ENCODE results near the gene YPEL2. TPM values are rescaled to one million over a fixed set of nuclear protein-coding genes. Genes with fewer than 3 reads are reported as not detected.

The YPEL2 gene
- total RNA-seq, 2 donors from 2014 or later, result 26.7 to 27.0 TPM

DNA sequence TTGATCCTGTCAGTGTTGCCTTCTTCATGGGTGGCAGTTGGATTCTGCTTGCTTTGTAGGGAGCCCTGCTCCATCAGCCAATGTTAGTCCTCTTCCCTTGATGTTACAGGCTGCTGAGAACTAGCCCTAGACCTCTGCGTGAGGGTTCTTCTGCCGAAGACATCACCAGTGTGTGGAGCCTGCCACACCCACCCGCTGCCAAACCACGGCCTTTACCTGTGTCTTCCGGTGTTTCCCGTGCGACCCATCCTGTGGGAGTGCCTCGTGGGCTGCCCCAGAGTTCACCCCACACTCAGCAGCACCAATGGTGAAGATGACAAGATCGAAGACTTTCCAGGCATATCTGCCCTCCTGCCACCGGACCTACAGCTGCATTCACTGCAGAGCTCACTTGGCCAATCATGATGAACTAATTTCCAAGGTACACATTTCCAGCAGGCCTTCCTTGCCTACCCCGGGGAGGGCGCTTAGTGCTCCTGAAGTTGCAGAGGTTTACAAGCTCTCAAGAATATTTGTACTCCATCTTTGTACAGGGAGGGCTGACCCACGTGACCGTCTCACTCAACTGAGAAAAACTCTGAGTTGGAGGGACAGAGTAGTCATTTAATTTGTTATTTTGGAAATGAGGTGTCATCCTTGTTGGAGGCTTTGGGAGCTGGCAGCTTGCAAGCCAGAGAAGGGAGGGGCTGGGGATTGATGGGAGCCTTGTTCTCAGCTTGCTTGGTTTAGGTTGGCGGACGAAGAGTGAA, 21.8 kb downstream of the YPEL2 start:
- Histone ChIP-seq H3K4me3 (no peak overlapping the region), H3K4me1 (peaks cover 46% of the 10 kb centered on the region), H3K27me3 (no peaks in the 10 kb centered on the region), H3K36me3 (replicated peaks in 1 of 2; ENCODE audit: insufficient read depth in 1 of 2, low read depth in 2 of 2) (no peaks in the 10 kb centered on the region), H3K9me3 (no peaks in the 10 kb centered on the region), H3K27ac (peak overlapping the region in 2 of 4 donors; percentile 17 to 27)
- intact Hi-C loops (cut with DNase I), result no loop called here
- ATAC-seq, result no peak
- no peak for DNase-seq
- 84 to 93% methylated on average over 15 to 16 of the region's 16 CpGs for WGBS, 2 donors
- TF ChIP-seq POLR2A (IDR thresholded peaks at IDR 0.05), result no peak
- TF ChIP-seq, protein P1, sequence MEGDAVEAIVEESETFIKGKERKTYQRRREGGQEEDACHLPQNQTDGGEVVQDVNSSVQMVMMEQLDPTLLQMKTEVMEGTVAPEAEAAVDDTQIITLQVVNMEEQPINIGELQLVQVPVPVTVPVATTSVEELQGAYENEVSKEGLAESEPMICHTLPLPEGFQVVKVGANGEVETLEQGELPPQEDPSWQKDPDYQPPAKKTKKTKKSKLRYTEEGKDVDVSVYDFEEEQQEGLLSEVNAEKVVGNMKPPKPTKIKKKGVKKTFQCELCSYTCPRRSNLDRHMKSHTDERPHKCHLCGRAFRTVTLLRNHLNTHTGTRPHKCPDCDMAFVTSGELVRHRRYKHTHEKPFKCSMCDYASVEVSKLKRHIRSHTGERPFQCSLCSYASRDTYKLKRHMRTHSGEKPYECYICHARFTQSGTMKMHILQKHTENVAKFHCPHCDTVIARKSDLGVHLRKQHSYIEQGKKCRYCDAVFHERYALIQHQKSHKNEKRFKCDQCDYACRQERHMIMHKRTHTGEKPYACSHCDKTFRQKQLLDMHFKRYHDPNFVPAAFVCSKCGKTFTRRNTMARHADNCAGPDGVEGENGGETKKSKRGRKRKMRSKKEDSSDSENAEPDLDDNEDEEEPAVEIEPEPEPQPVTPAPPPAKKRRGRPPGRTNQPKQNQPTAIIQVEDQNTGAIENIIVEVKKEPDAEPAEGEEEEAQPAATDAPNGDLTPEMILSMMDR (IDR thresholded peaks at IDR 0.05), result no peak

DNA sequence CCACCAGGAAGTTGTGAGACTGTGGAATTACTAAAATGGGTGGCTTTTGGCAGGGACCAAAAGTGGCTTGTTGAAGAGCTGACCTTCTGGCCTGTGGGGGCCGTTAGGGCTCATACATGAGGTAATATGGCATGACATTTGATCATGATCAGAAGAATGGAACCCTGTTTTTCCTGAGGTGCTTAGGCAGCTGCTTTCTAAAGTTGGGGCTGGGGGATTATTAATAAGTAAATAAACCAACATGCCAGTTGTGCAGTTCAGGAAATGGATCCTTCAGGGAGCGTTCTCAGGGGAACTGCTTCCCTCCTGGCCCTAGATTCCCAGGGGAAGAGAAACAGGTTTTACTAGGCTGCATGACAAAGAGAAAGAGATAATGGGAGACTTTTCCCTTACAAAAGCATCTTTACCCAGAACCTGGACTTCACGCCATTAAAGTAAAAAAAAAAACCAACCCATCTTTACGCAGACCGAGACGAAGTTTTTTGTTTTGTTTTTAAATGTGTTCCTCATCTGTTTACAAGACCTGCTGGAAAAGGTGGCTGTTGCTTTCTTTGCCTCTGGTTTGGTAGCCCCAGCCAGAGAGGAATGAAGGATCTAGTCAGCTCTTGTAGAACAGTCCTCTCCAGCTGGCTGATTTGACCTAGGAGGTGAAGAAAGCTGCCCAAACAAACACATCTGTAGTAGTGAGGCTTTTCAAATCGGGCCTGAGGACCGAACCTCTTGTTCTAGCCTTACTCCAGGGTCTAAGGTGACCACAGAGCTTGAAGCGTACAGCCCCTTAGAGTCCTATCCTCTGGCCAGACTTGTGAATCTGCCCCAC, 22.7 kb downstream of the YPEL2 start:
- Histone ChIP-seq H3K9me3 (no peaks in the 10 kb centered on the region), H3K4me3 (no peak overlapping the region), H3K4me1 (peaks cover 46% of the 10 kb centered on the region), H3K27me3 (no peaks in the 10 kb centered on the region), H3K27ac (peak overlapping the region in 2 of 4 donors; percentile 15 to 27), H3K36me3 (replicated peaks in 1 of 2; ENCODE audit: insufficient read depth in 1 of 2, low read depth in 2 of 2) (no peaks in the 10 kb centered on the region)
- no peak for ATAC-seq
- intact Hi-C loops (cut with DNase I), result no loop called here
- TF ChIP-seq POLR2A (IDR thresholded peaks at IDR 0.05), result no peak
- TF ChIP-seq, protein P1 (IDR thresholded peaks at IDR 0.05), result no peak
- no peak for DNase-seq
- 65 to 73% methylated on average over 9 of the region's 9 CpGs for WGBS, 2 donors

DNA sequence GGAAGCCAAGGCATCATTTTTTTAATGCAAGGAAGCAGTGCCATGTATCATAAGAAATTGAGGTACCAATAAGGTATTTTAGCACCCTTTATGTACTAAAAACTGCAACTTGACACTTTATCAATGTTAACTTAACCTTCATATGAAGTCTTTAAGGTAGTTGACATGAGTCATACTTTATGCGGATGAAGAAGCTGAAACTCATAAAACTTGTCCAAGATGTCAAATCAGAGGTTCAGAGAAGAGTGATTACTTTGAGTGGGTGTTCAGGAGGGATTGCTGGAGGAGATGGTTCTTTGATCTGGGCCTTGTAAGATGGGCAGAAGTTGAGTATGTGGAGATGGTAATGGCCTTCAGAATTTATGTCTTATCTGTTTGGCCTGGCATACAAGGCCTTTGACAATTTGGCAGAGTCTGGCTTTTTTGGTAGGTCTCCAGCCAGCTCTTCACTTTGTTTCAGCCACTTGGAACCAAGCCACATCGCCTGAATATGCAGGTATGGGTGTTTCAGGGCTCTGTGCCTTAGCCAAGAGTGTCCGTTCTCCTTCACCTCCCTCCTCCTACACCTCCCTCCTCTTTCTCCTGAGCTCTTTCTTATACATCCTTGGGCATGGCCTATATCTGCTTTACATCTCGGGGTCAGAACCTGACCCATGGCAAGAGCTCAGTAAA, 23.7 kb downstream of the YPEL2 start:
- WGBS, 2 donors, result 35 to 45% methylated on average over 4 of the region's 4 CpGs
- H3K4me3 ChIP-seq, result no peak overlapping the region
- H3K27ac ChIP-seq, result peak overlapping the region in 3 of 4 donors; percentile 18 to 36 (median 27)
- ATAC-seq (peak; percentile 26), DNase-seq (peak; percentile 28 to 64 (median 52))
- peaks cover 46% of the 10 kb centered on the region for H3K4me1 ChIP-seq
- no peak for TF ChIP-seq POLR2A (IDR thresholded peaks at IDR 0.05)
- TF ChIP-seq, protein P1 (IDR thresholded peaks at IDR 0.05), result no peak
- H3K27me3 ChIP-seq, result no peaks in the 10 kb centered on the region
- H3K36me3 ChIP-seq (replicated peaks in 1 of 2; ENCODE audit: insufficient read depth in 1 of 2, low read depth in 2 of 2), result no peaks in the 10 kb centered on the region
- no peaks in the 10 kb centered on the region for H3K9me3 ChIP-seq
- intact Hi-C loops (cut with DNase I), result no loop called here

DNA sequence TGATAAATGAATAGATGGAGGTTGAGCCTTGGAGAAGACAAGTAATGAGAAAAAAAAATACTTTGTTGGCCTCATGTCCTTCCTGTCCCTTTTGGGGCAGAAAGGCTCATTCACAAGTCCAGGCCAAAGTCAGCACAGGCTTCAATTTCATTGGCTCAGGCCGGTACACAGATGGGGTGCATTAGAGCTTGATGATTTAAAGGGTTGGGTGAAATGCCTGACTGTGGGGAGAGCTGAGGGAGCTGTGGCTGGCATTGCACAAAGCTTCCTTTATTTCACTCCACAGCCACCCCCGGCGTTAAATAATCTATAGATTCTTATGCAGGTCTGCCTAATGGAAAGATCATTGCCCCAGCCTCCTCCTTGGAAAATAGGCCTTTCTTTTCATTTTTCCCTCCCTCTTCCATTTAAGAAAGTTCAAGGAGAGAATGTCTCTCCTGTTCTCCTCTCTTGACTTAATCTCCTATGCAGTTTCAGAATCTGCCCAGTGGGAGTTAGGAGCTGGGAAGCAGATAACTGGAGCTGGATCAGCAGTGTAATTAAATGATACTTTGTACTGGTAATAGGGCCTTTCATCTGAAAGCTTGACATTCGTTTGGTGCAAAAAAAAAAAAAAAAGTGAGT, 24.4 kb downstream of the YPEL2 start:
- Histone ChIP-seq H3K4me3 (no peak overlapping the region), H3K9me3 (no peaks in the 10 kb centered on the region), H3K36me3 (replicated peaks in 1 of 2; ENCODE audit: insufficient read depth in 1 of 2, low read depth in 2 of 2) (no peaks in the 10 kb centered on the region), H3K4me1 (peaks cover 50% of the 10 kb centered on the region), H3K27ac (peak overlapping the region in 3 of 4 donors; percentile 18 to 36 (median 27)), H3K27me3 (no peaks in the 10 kb centered on the region)
- WGBS, 2 donors, result 61 to 66% methylated on average over 4 of the region's 4 CpGs
- TF ChIP-seq, protein P1 (IDR thresholded peaks at IDR 0.05), result no peak
- no peak for TF ChIP-seq POLR2A (IDR thresholded peaks at IDR 0.05)
- DNase-seq, result no peak
- ATAC-seq, result no peak
- intact Hi-C loops (cut with DNase I), result no loop called here

Measured in body of pancreas (tissue), 4 donors.